OCI-LY3 (cell line): Measurements from ENCODE around the gene CACNA1A.
"Not testable (repeated sequence)": the region's sequence is repeated elsewhere in the genome, so short reads cannot be mapped to it uniquely, and the experiment has no call there.

Experiments
- H2AFZ ChIP-seq: fragments of 200-600, 300-600 bp; shearing (Covaris generic); 2 replicates; pipeline ENCODE4 v1.6.0; 2014; ENCODE audit warnings: antibody characterized with exemption, low read depth, low read length
- H3K27ac ChIP-seq: fragments of 200-600, 300-600 bp; sonication (generic); 2 replicates; pipeline ENCODE4 v1.5.1; 2014; ENCODE audit warnings: mild to moderate bottlenecking, low read length, moderate library complexity, mixed read lengths
- H3K27me3 ChIP-seq: fragments of 200-600, 300-600 bp; sonication (generic); 2 replicates; pipeline ENCODE4 v1.6.1; 2014; ENCODE audit warnings: low read depth, low read length, mixed read lengths
- H3K36me3 ChIP-seq: fragments of 200-600, 300-600 bp; sonication (generic); replicated peaks from 2 replicates; pipeline ENCODE3; 2014; ENCODE audit warnings: low read depth, low read length, mixed read lengths
- H3K4me1 ChIP-seq: fragments of 300-600, 200-600 bp; sonication (generic); 2 replicates; pipeline ENCODE4 v1.6.1; 2014; ENCODE audit warnings: low read length, mixed read lengths
- H3K4me2 ChIP-seq: fragments of 200-600, 300-600 bp; sonication (generic); 2 replicates; pipeline ENCODE4 v1.6.1; 2014; ENCODE audit warnings: low read length, mixed read lengths
- H3K4me3 ChIP-seq: fragments of 300-600, 200-600 bp; sonication (generic); 2 replicates; pipeline ENCODE4 v1.5.1; 2014; ENCODE audit warnings: antibody characterized with exemption, mild to moderate bottlenecking, low read length, moderate library complexity
- H3K79me2 ChIP-seq: fragments of 300-600, 200-600 bp; shearing (Covaris generic); 2 replicates; pipeline ENCODE4 v1.6.1; 2014; ENCODE audit warnings: mild to moderate bottlenecking, low read length, mixed read lengths
- H3K9ac ChIP-seq: fragments of 300-600, 200-600 bp; shearing (Covaris generic); 2 replicates; pipeline ENCODE4 v1.6.0; 2014; ENCODE audit warnings: mild to moderate bottlenecking, low read length, moderate library complexity
- H3K9me3 ChIP-seq: fragments of 200-600, 300-600 bp; shearing (Covaris generic); 2 replicates; pipeline ENCODE4 v1.6.1; 2014; ENCODE audit warnings: low read length, mixed read lengths; ENCODE audit not compliant: insufficient read depth
- H4K20me1 ChIP-seq: fragments of 200-600, 300-600 bp; sonication (generic); 2 replicates; pipeline ENCODE4 v1.6.1; 2016; ENCODE audit warnings: low read length, mixed read lengths; ENCODE audit not compliant: insufficient read depth
- EZH2phosphoT487 ChIP-seq: fragments of 200-600 bp; shearing (Covaris generic); IDR thresholded peaks from 2 replicates; pipeline ENCODE4 v1.6.1; 2018; ENCODE audit warnings: antibody characterized with exemption, mixed run types, low read depth
- TF ChIP-seq, protein P1 (sequence below): fragments of 200-600, 300-600 bp; sonication (generic); IDR thresholded peaks from 2 replicates; pipeline ENCODE4 v1.5.1; 2014; ENCODE audit warnings: antibody characterized with exemption, low read length, low read depth

Gene CACNA1A

DNA sequence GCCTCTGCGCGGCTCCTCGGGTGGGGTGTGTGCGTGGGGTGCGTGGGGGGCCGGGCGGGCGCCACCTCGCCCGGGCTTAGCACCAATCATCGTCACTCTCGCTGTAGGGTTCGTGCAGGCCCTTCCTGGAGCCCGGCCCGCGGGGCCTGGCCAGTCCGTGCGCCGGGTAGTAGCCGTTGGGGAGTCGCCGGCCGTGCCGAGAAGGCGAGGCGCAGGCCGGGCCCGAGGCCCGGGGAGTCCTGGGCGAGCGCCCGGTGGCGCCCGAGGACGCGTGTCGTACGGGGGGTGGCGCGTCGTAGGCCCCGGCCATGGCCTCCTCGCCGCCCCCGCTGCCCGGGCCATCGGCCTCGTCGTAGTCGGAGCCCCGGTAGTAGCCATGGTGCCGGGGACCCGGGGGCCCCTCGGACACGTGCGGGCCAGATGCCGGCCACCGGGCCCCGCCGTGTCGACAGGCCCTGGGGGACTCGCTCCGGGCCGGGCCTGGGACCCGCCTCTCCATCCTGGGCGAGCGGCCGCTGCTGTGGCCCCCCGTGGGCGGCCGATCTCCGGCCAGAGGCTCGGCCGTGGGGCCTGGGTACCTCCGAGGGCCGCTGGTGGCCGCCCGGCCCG lies 298.9 kb downstream of the CACNA1A start:
- no peak for TF ChIP-seq EZH2phosphoT487
- TF ChIP-seq, protein P1, sequence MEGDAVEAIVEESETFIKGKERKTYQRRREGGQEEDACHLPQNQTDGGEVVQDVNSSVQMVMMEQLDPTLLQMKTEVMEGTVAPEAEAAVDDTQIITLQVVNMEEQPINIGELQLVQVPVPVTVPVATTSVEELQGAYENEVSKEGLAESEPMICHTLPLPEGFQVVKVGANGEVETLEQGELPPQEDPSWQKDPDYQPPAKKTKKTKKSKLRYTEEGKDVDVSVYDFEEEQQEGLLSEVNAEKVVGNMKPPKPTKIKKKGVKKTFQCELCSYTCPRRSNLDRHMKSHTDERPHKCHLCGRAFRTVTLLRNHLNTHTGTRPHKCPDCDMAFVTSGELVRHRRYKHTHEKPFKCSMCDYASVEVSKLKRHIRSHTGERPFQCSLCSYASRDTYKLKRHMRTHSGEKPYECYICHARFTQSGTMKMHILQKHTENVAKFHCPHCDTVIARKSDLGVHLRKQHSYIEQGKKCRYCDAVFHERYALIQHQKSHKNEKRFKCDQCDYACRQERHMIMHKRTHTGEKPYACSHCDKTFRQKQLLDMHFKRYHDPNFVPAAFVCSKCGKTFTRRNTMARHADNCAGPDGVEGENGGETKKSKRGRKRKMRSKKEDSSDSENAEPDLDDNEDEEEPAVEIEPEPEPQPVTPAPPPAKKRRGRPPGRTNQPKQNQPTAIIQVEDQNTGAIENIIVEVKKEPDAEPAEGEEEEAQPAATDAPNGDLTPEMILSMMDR: no peak
- peak overlapping the region; percentile 41; the same call in 1 of the 2 replicates for H3K9ac ChIP-seq
- H3K4me2 ChIP-seq: peak overlapping the region; percentile 55

DNA sequence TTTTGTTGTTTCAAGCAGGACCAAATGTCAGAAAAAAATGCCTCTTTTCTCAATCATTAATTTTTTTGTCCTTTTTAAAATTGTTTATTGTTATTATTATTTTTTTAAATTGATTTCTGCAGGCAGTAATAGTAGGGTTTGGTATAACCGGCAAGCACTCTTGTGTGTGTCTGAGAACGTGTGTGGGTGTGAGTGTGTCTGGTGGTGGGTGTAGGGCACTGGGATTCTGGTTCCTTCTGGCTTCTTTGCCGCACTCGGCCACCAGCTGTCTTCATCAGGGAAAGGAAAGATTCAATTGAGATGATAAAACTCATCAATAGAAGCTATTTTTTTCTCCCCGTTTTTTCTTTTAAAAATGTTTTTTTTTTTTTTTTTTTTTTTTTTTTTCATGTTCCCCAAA lies 299.7 kb downstream of the CACNA1A start:
- H3K4me3 ChIP-seq: no peak overlapping the region
- H3K9me3 ChIP-seq: no peaks in the 10 kb centered on the region
- H3K4me2 ChIP-seq: no peak overlapping the region
- no peaks in the 10 kb centered on the region for H3K36me3 ChIP-seq
- H3K27ac ChIP-seq: no peak overlapping the region
- H3K79me2 ChIP-seq: no peaks in the 10 kb centered on the region
- H3K9ac ChIP-seq: no peak overlapping the region
- peaks cover 26% of the 10 kb centered on the region for H3K27me3 ChIP-seq
- H2AFZ ChIP-seq: no peak overlapping the region
- TF ChIP-seq, protein P1: no peak
- no peak for TF ChIP-seq EZH2phosphoT487
- no peaks in the 10 kb centered on the region for H4K20me1 ChIP-seq
- peaks cover 42% of the 10 kb centered on the region for H3K4me1 ChIP-seq

More for the DNA sequence above, 298.9 kb downstream of the CACNA1A start:
- Histone ChIP-seq H4K20me1 (no peaks in the 10 kb centered on the region), H3K36me3 (no peaks in the 10 kb centered on the region), H3K27ac (peak overlapping the region; percentile 37), H3K4me3 (peak overlapping the region; percentile 66), H3K4me1 (peaks cover 42% of the 10 kb centered on the region), H3K27me3 (peaks cover 31% of the 10 kb centered on the region), H3K79me2 (no peaks in the 10 kb centered on the region), H3K9me3 (no peaks in the 10 kb centered on the region), H2AFZ (no peak overlapping the region)

DNA sequence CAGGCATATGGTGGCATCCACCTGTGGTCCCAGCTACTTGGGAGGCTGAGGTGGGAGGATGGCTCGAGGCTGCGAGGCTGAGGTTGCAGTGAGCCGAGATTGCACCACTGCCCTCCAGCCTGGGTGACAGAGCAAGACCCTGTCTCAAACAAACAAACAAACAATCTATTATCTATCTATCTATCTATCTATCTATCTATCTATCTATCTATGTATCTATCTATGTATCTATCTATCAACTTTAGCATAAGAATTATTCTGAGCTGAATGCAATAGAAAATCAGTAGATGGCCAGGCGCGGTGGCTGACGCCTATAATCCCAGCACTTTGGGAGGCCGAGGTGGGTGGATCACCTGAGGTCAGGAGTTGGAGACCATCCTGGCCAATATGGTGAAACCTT lies 304.2 kb downstream of the CACNA1A start:
- H3K9me3 ChIP-seq, H3K4me2 ChIP-seq, H3K36me3 ChIP-seq, H3K4me1 ChIP-seq, H2AFZ ChIP-seq, H3K27me3 ChIP-seq, H3K27ac ChIP-seq, H3K4me3 ChIP-seq, H3K9ac ChIP-seq, H3K79me2 ChIP-seq, H4K20me1 ChIP-seq: not testable (repeated sequence)

DNA sequence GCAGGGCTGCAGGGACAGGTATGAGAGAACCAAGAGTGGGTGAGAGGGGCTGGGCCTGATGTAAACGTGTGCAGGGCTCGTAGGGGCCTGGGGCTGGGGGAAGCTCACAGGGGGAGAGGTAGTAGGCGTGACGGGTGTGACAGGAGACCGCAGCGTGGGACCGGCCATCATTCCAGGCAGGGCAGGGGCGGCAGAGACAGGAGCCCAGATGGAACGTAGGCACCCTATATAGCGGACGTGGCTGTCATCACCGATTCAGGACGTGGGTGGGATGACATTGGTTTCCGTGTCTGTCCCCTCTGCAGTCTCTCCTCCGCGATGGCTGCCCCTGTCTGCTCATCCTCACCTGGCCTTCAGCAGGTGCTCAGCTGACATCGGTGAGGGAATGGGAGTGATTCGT lies 307.6 kb downstream of the CACNA1A start:
- Histone ChIP-seq H3K36me3 (no peaks in the 10 kb centered on the region), H3K4me3 (no peak overlapping the region), H3K9me3 (no peaks in the 10 kb centered on the region), H3K27me3 (peaks cover 4% of the 10 kb centered on the region; the same call in 1 of the 2 replicates), H3K4me2 (no peak overlapping the region), H3K9ac (no peak overlapping the region), H3K4me1 (peaks cover 7% of the 10 kb centered on the region), H3K79me2 (no peaks in the 10 kb centered on the region), H2AFZ (no peak overlapping the region), H4K20me1 (no peaks in the 10 kb centered on the region), H3K27ac (no peak overlapping the region)
- TF ChIP-seq, protein P1: no peak
- TF ChIP-seq EZH2phosphoT487: no peak
